CD4-positive, alpha-beta T cell treated with Interleukin-17A for 1 hour (primary cell): ENCODE measurements around the gene HDHD5.
A peak's percentile ranks its signal among the peaks of the same experiment; 100 is the strongest.

Experiments
- DNase-seq: peaks from one replicate; pipeline ENCODE4 v3.0.0-alpha.2; 2020

Gene HDHD5

GRCh38 chr22:17158568-17159503, at the start of gene HDHD5:
HDHD5 (minus strand) TSS chr22:17159277; CDS start chr22:17159251, 26 bp downstream.
- peak; percentile 90 for DNase-seq

GRCh38 chr22:17205432-17205831, 46.4 kb upstream of the HDHD5 start:
- no peak for DNase-seq

GRCh38 chr22:17201285-17201945, 42.3 kb upstream of the HDHD5 start:
- DNase-seq: no peak

GRCh38 chr22:17199003-17199731, 40.1 kb upstream of the HDHD5 start:
- DNase-seq: no peak

- DNase-seq: no peak
These were observed 39.3 kb upstream of the HDHD5 start for GRCh38 chr22:17198170-17199002.

- no peak for DNase-seq
These were observed 35.1 kb upstream of the HDHD5 start for GRCh38 chr22:17194213-17194612.

GRCh38 chr22:17192186-17192585, 33.1 kb upstream of the HDHD5 start:
- DNase-seq: no peak

GRCh38 chr22:17191163-17191784, 32.2 kb upstream of the HDHD5 start:
- DNase-seq: no peak

- DNase-seq: no peak
These were observed 31.6 kb upstream of the HDHD5 start for GRCh38 chr22:17190702-17191101.

- DNase-seq: no peak
These were observed 17.6 kb upstream of the HDHD5 start for GRCh38 chr22:17176715-17177114.

- DNase-seq: no peak
These were observed 13.2 kb upstream of the HDHD5 start for GRCh38 chr22:17172029-17172833.

GRCh38 chr22:17171153-17172028, 12.3 kb upstream of the HDHD5 start:
- peak; percentile 80 for DNase-seq

GRCh38 chr22:17167486-17167885, 8.4 kb upstream of the HDHD5 start:
- DNase-seq: no peak

GRCh38 chr22:17164392-17165024, 5.4 kb upstream of the HDHD5 start:
- no peak for DNase-seq

- DNase-seq: no peak
These were observed 3.7 kb upstream of the HDHD5 start for GRCh38 chr22:17162731-17163130.

- no peak for DNase-seq
These were observed 2.9 kb upstream of the HDHD5 start for GRCh38 chr22:17161991-17162390.

GRCh38 chr22:17159504-17159951, 451 bp upstream of the HDHD5 start:
- peak; percentile 32 for DNase-seq

GRCh38 chr22:17158176-17158567, 905 bp downstream of the HDHD5 start:
- no peak for DNase-seq

GRCh38 chr22:17157714-17158113, 1.4 kb downstream of the HDHD5 start:
- no peak for DNase-seq
